Colonic mucosa (tissue), 4 donors: Measurements from ENCODE around the gene TMTC2. TPM values are rescaled to one million over a fixed set of nuclear protein-coding genes. Genes with fewer than 3 reads are reported as not detected.
A peak's percentile ranks its signal among the peaks of the same experiment; 100 is the strongest.
"Not testable (repeated sequence)": the region's sequence is repeated elsewhere in the genome, so short reads cannot be mapped to it uniquely, and the experiment has no call there.

Source experiments
- DNase-seq: peaks from one replicate; pipeline ENCODE4 v3.0.0-alpha.2; 2020
- H3K27ac ChIP-seq: fragments of 200-600 bp; one replicate; pipeline ENCODE4 v1.8.0; 2021
- H3K27me3 ChIP-seq: fragments of 200-600 bp; one replicate; pipeline ENCODE4 v1.8.0; 2021
- H3K36me3 ChIP-seq: fragments of 200-600 bp; one replicate; pipeline ENCODE4 v1.8.0; 2021
- H3K4me1 ChIP-seq: fragments of 200-600 bp; one replicate; pipeline ENCODE4 v1.8.0; 2021; ENCODE audit warnings: mild to moderate bottlenecking
- H3K4me3 ChIP-seq: fragments of 200-600 bp; one replicate; pipeline ENCODE4 v1.8.0; 2021
- H3K9ac ChIP-seq, 2 donors: one replicate each; pipeline ENCODE4 v1.7.0; 2013; ENCODE audit warnings: control low read depth in 2 of 2, low read depth in 2 of 2, low read length in 2 of 2
- H3K9me3 ChIP-seq: fragments of 200-600 bp; one replicate; pipeline ENCODE4 v1.8.0; 2021
- CTCF ChIP-seq: fragments of 200-600 bp; IDR thresholded peaks from one replicate; pipeline ENCODE4 v1.8.0; 2022; ENCODE audit warnings: antibody characterized with exemption, mild to moderate bottlenecking
- intact Hi-C: fragments of 100-400 bp; cut with DNase I; formaldehyde crosslinking; loops from one replicate; pipeline ENCODE4 v1.14.1; 2022
- total RNA-seq, 2 donors: library from RNA; stranded (reverse); fragmentation: NEBNext Ultra II Directional in 1 of 2; extraction: Animal tissue kit (Norgen Biotek cat#: 25700) in 1 of 2; gene quantifications; one replicate each; pipeline ENCODE4 v1.2.1, GENCODE V29; 2021
- donor health status: healthy.
- donor health status: DM: no; HTN: no; CAD: no.
- donor health status: DM: no; HTN: no; CAD: no.

The TMTC2 gene
- total RNA-seq, 2 donors from 2014 or later = 12.2 to 20.6 TPM

- intact Hi-C loops = no loop called here
- Histone ChIP-seq H3K36me3 (no peaks in the 10 kb centered on the region), H3K9me3 (no peaks in the 10 kb centered on the region), H3K27ac (peak overlapping the region; percentile 25), H3K27me3 (no peaks in the 10 kb centered on the region), H3K4me3 (no peak overlapping the region), H3K4me1 (no peaks in the 10 kb centered on the region), H3K9ac (no peak overlapping the region)
- DNase-seq = no peak
- TF ChIP-seq CTCF = no peak
Observed at GRCh38 chr12:82835217-82835616, 148.5 kb downstream of the TMTC2 start.

- intact Hi-C loops = no loop called here
- Histone ChIP-seq H3K27me3 (no peaks in the 10 kb centered on the region), H3K36me3 (no peaks in the 10 kb centered on the region), H3K4me1 (no peaks in the 10 kb centered on the region), H3K27ac (no peak overlapping the region), H3K9ac (no peak overlapping the region), H3K9me3 (no peaks in the 10 kb centered on the region), H3K4me3 (no peak overlapping the region)
- no peak for DNase-seq
- TF ChIP-seq CTCF = no peak
Observed at GRCh38 chr12:82838131-82838551, 151.4 kb downstream of the TMTC2 start.

- H3K4me1 ChIP-seq = no peaks in the 10 kb centered on the region
- no peak overlapping the region for H3K9ac ChIP-seq
- H3K36me3 ChIP-seq = no peaks in the 10 kb centered on the region
- no peak for TF ChIP-seq CTCF
- H3K9me3 ChIP-seq = no peaks in the 10 kb centered on the region
- no peak overlapping the region for H3K4me3 ChIP-seq
- no peak overlapping the region for H3K27ac ChIP-seq
- intact Hi-C loops = no loop called here
- DNase-seq = no peak
- H3K27me3 ChIP-seq = no peaks in the 10 kb centered on the region
Observed at GRCh38 chr12:82838827-82839226, 152.1 kb downstream of the TMTC2 start.

DNA sequence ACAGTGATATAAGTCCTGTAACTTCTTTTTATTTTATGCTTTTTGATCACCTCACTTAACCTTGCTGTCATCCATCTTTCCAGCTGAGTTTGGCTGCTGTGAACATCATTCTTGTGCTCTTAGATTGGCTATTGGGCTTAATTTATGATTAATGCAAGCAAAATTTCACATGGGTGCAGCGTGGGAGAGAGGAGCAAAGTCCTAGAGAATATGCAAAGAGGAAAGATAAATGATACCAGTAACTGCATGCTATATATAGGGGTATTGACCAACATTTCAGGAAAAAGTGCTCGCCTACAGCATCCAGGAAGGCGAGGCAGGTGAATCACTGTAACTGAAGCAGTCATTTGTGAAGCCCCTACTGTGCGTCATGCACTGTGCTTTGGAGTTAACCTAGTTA is 153.1 kb downstream of the TMTC2 start:
- no peak overlapping the region for H3K4me3 ChIP-seq
- no peak for TF ChIP-seq CTCF
- intact Hi-C loops = no loop called here

GRCh38 chr12:82841487-82841904 is 154.8 kb downstream of the TMTC2 start:
- Histone ChIP-seq H3K27ac (no peak overlapping the region), H3K4me3 (no peak overlapping the region), H3K4me1 (no peaks in the 10 kb centered on the region), H3K9me3 (no peaks in the 10 kb centered on the region), H3K27me3 (no peaks in the 10 kb centered on the region), H3K36me3 (no peaks in the 10 kb centered on the region), H3K9ac (no peak overlapping the region)
- intact Hi-C loops = no loop called here
- no peak for TF ChIP-seq CTCF
- no peak for DNase-seq

More for the DNA sequence above, 153.1 kb downstream of the TMTC2 start:
- Histone ChIP-seq H3K36me3 (no peaks in the 10 kb centered on the region), H3K4me1 (no peaks in the 10 kb centered on the region), H3K27me3 (no peaks in the 10 kb centered on the region), H3K9ac (no peak overlapping the region), H3K9me3 (no peaks in the 10 kb centered on the region), H3K27ac (no peak overlapping the region)
- DNase-seq = no peak

- Histone ChIP-seq H3K27me3 (no peaks in the 10 kb centered on the region), H3K9ac (no peak overlapping the region), H3K36me3 (no peaks in the 10 kb centered on the region), H3K4me3 (no peak overlapping the region), H3K27ac (no peak overlapping the region), H3K4me1 (no peaks in the 10 kb centered on the region), H3K9me3 (no peaks in the 10 kb centered on the region)
- intact Hi-C loops = no loop called here
- TF ChIP-seq CTCF = no peak
- DNase-seq = no peak
Observed at GRCh38 chr12:82842480-82842879, 155.8 kb downstream of the TMTC2 start.

- H3K27me3 ChIP-seq, intact Hi-C loops, H3K36me3 ChIP-seq, H3K9ac ChIP-seq, H3K4me1 ChIP-seq, H3K4me3 ChIP-seq, H3K27ac ChIP-seq, H3K9me3 ChIP-seq, DNase-seq: not testable (repeated sequence)
Observed at GRCh38 chr12:82845076-82845475, 158.4 kb downstream of the TMTC2 start.
